HepG2 (cell line): ENCODE data around the gene GNA12. TPM values are rescaled to one million over a fixed set of nuclear protein-coding genes. Genes with fewer than 3 reads are reported as not detected.

Experiments
- ATAC-seq: fragments of 200-7000 bp; cut with Tn5 transposase; 3 replicates; pipeline ENCODE4 v1.9.1; 2020; ENCODE audit warnings: mild to moderate bottlenecking, moderate library complexity
- BruUV-seq: library from RNA; stranded (reverse); fragments of 400-500 nt; replicated peaks from 2 replicates; lab custom pipeline; 2021; lab: Mats Ljungman, UMichigan
- CTCF ChIA-PET: fragments of 300-600 bp; formaldehyde crosslinking; extraction: SDS; loops from one replicate; lab custom pipeline; 2021; ENCODE audit warnings: low total read pairs, inconsistent platforms, low intra/inter-chr PET ratio; lab: Yijun Ruan, JAX
- POLR2A ChIA-PET: fragments of 350-600 bp; sonication (Branson Sonifier 250); formaldehyde crosslinking; loops from one replicate; lab custom pipeline; 2020; ENCODE audit warnings: antibody characterized with exemption, inconsistent platforms; lab: Yijun Ruan, JAX
- DNase-seq: peaks from one replicate; pipeline ENCODE4 v3.0.0-alpha.2; 2015; ENCODE audit warnings: low spot score
- FAIRE-seq: peaks from 3 replicates; lab custom pipeline; 2011; peaks lifted over from hg19 to GRCh38; lab: Jason Lieb, UNC
- H2AFZ ChIP-seq: one replicate; pipeline ENCODE4 v1.6.1; 2011; ENCODE audit warnings: low read length, inconsistent platforms
- H3K27ac ChIP-seq: fragments of 300-600 bp; 3 replicates; pipeline ENCODE4 v1.8.0; 2011; ENCODE audit warnings: mixed run types, mild to moderate bottlenecking, mixed read lengths, low read length, inconsistent platforms; ENCODE audit not compliant: insufficient read depth; ENCODE audit errors: extremely low read length
- H3K27me3 ChIP-seq, 2 experiments: fragments of 200-600 bp in 1 of 2; 2 replicates in 1 of 2; 3 replicates in 1 of 2; pipeline versions ENCODE4 v1.6.0 to v1.8.0; 2011; ENCODE audit warnings: low read length in 2 of 2, mild to moderate bottlenecking in 2 of 2, moderate library complexity in 2 of 2, inconsistent platforms in 1 of 2; ENCODE audit not compliant: insufficient read depth in 2 of 2, control insufficient read depth in 1 of 2
- H3K36me3 ChIP-seq, 2 experiments: fragments of 200-600 bp in 1 of 2; replicated peaks in 1 of 2; 2 replicates in 1 of 2; 3 replicates in 1 of 2; pipeline versions ENCODE4 v1.5.1 to v1.8.0; 2011; ENCODE audit warnings: low read length in 2 of 2, inconsistent platforms in 1 of 2; ENCODE audit not compliant: insufficient read depth in 2 of 2, control insufficient read depth in 1 of 2
- H3K4me1 ChIP-seq: 2 replicates; pipeline ENCODE4 v1.5.1; 2012; ENCODE audit warnings: low read length, inconsistent platforms; ENCODE audit not compliant: insufficient read depth
- H3K4me2 ChIP-seq: 2 replicates; pipeline ENCODE4 v1.6.0; 2011; ENCODE audit warnings: low read depth, low read length, inconsistent platforms
- H3K4me3 ChIP-seq, 3 experiments: fragments of 200-600 bp in 1 of 3; sonication (generic), shearing (Covaris generic) in 1 of 3; replicated peaks in 1 of 3; 2 replicates each; pipeline ENCODE4 v1.5.1; 2011 to 2016; ENCODE audit warnings: low read length in 3 of 3, inconsistent platforms in 2 of 3, low read depth in 2 of 3, mild to moderate bottlenecking in 2 of 3, control low read depth in 1 of 3, mixed read lengths in 1 of 3; ENCODE audit not compliant: insufficient read depth in 1 of 3
- H3K79me2 ChIP-seq: one replicate; pipeline ENCODE4 v1.6.1; 2011; ENCODE audit warnings: low read length, inconsistent platforms; ENCODE audit not compliant: insufficient read depth
- H3K9ac ChIP-seq: 2 replicates; pipeline ENCODE4 v1.6.0; 2011; ENCODE audit warnings: mild to moderate bottlenecking, low read depth, low read length, inconsistent platforms; ENCODE audit not compliant: insufficient read depth
- H3K9me3 ChIP-seq: 2 replicates; pipeline ENCODE4 v1.5.1; 2012; ENCODE audit warnings: mild to moderate bottlenecking, low read length
- H4K20me1 ChIP-seq: 2 replicates; pipeline ENCODE4 v1.6.0; 2011; ENCODE audit warnings: inconsistent platforms, mild to moderate bottlenecking, low read length, moderate library complexity; ENCODE audit not compliant: insufficient read depth
- CERS6 ChIP-seq: sonication (generic); formaldehyde crosslinking; IDR thresholded peaks from 2 replicates; pipeline ENCODE4 v1.5.0; 2020; ENCODE audit warnings: missing genetic modification reagents
- FOXA3 ChIP-seq: IDR thresholded peaks from 2 replicates; pipeline ENCODE4 v1.6.1; 2016; ENCODE audit warnings: missing genetic modification reagents, missing compliant biosample characterization
- GTF3A ChIP-seq: sonication (generic); formaldehyde crosslinking; conservative IDR thresholded peaks from 2 replicates; pipeline ENCODE4 v1.4.0; 2020; ENCODE audit warnings: mild to moderate bottlenecking, missing genetic modification reagents
- PHF20 ChIP-seq: sonication (generic); formaldehyde crosslinking; IDR thresholded peaks from 2 replicates; pipeline ENCODE4 v1.5.0; 2020; ENCODE audit warnings: mild to moderate bottlenecking, missing genetic modification reagents
- POGZ ChIP-seq: sonication (generic); formaldehyde crosslinking; IDR thresholded peaks from 2 replicates; pipeline ENCODE4 v1.4.0; 2020; ENCODE audit warnings: mild to moderate bottlenecking, missing genetic modification reagents
- PRDM10 ChIP-seq: sonication (generic); formaldehyde crosslinking; IDR thresholded peaks from 2 replicates; pipeline ENCODE4 v1.4.0; 2020; ENCODE audit warnings: low read depth, missing genetic modification reagents
- SP4 ChIP-seq: sonication (generic); formaldehyde crosslinking; IDR thresholded peaks from 2 replicates; pipeline ENCODE4 v1.8.1; 2023; ENCODE audit warnings: mild to moderate bottlenecking, missing genetic modification reagents
- THAP11 ChIP-seq: IDR thresholded peaks from 2 replicates; pipeline ENCODE4 v1.6.1; 2016; ENCODE audit warnings: missing biosample characterization, missing genetic modification reagents
- ZFY ChIP-seq: sonication (generic); formaldehyde crosslinking; IDR thresholded peaks from 2 replicates; pipeline ENCODE4 v1.4.0; 2020; ENCODE audit warnings: missing genetic modification reagents
- ZKSCAN8 ChIP-seq: IDR thresholded peaks from 2 replicates; pipeline ENCODE4 v1.6.1; 2016; ENCODE audit warnings: borderline replicate concordance, missing genetic modification reagents, missing compliant biosample characterization
- ZNF263 ChIP-seq: sonication (generic); formaldehyde crosslinking; IDR thresholded peaks from 2 replicates; pipeline ENCODE4 v1.4.0; 2020; ENCODE audit warnings: missing genetic modification reagents
- ZNF382 ChIP-seq: sonication (generic); formaldehyde crosslinking; IDR thresholded peaks from 2 replicates; pipeline ENCODE4 v1.5.0; 2020; ENCODE audit warnings: missing genetic modification reagents, mild to moderate bottlenecking, borderline replicate concordance
- ZNF564 ChIP-seq: sonication (generic); formaldehyde crosslinking; IDR thresholded peaks from 2 replicates; pipeline ENCODE4 v1.8.1; 2023; ENCODE audit warnings: mild to moderate bottlenecking, missing genetic modification reagents
- ZNF768 ChIP-seq: sonication (generic); formaldehyde crosslinking; IDR thresholded peaks from 2 replicates; pipeline ENCODE4 v1.4.0; 2020; ENCODE audit warnings: missing genetic modification reagents
- ZNF816 ChIP-seq: sonication (generic); formaldehyde crosslinking; IDR thresholded peaks from 2 replicates; pipeline ENCODE4 v1.8.0; 2022; ENCODE audit warnings: missing genetic modification reagents, mild to moderate bottlenecking, borderline replicate concordance
- WGBS: methylation state at CpG from one replicate; pipeline ENCODE4 v1.1.6; 2017; ENCODE audit warnings: low lambda C conversion rate; 5-methylcytosine and 5-hydroxymethylcytosine counted together
- in situ Hi-C: cut with HindIII; loops from 2 replicates; pipeline ENCODE4 v1.10.0; 2017; ENCODE audit warnings: low pct_unique_long_range_greater_than_20kb; ENCODE audit not compliant: extremely low pct_ligation_motif_present
- intact Hi-C: fragments of 100-400 bp; cut with micrococcal nuclease; formaldehyde crosslinking; loops from one replicate; pipeline ENCODE4 v1.10.0; 2022; ENCODE audit not compliant: unreplicated experiment
- polyA plus RNA-seq, 8 experiments: library from polyadenylated mRNA; depleted of rRNA in 3 of 8; stranded (reverse) in 7 of 8; unstranded in 1 of 8; fragments of >200 nt; fragmentation: Illumina TruSeq in 4 of 8; extraction: Trizol in 4 of 8; gene quantifications; 2 replicates each; pipeline versions ENCODE4 v1.2.1 to v1.2.3, GENCODE V29; 2011 to 2016; ENCODE audit warnings: low read depth in 4 of 8, missing spikeins in 1 of 8, mixed read lengths in 1 of 8; ENCODE audit not compliant: insufficient read depth in 1 of 8
- total RNA-seq, 5 experiments: library from RNA; depleted of rRNA; stranded (reverse); fragments of >200 nt; fragmentation: Illumina TruSeq; extraction: Trizol; gene quantifications; 2 replicates each; pipeline ENCODE4 v1.2.3, GENCODE V29; 2016; ENCODE audit warnings: low read depth in 1 of 5
- TF ChIP-seq, protein P1 (sequence below): sonication (generic); formaldehyde crosslinking; IDR thresholded peaks from 2 replicates; pipeline ENCODE4 v1.9.0; 2021; ENCODE audit warnings: missing genetic modification reagents, borderline replicate concordance
- TF ChIP-seq, protein P2 (sequence below): sonication (generic); formaldehyde crosslinking; IDR thresholded peaks from 2 replicates; pipeline ENCODE4 v1.8.0; 2022; ENCODE audit warnings: mild to moderate bottlenecking, missing genetic modification reagents; ENCODE audit not compliant: insufficient replicate concordance

GNA12 gene
- total and polyA plus RNA-seq, 2 of the 13 experiments (the other 11 are each of a cell fraction or from before 2014, with no cell fraction given): 16.2 to 50.9 TPM

- H3K36me3 ChIP-seq: no peaks in the 10 kb centered on the region
- no peak overlapping the region for H3K4me2 ChIP-seq
- H3K27me3 ChIP-seq: peaks cover 1 to 10% of the 10 kb centered on the region in 2 experiments; a peak in 4 of 5 replicates
- no peaks in the 10 kb centered on the region for H4K20me1 ChIP-seq
- WGBS: 66% methylated on average over 7 of the region's 10 CpGs
- no peak overlapping the region for H3K4me3 ChIP-seq
- BruUV-seq: no TSS peak
- H3K79me2 ChIP-seq: no peaks in the 10 kb centered on the region
- ATAC-seq (no peak), FAIRE-seq (no peak), DNase-seq (no peak)
- ChIA-PET CTCF (no interaction called here), POLR2A (no interaction called here)
- H2AFZ ChIP-seq: no peak overlapping the region
- in situ Hi-C loops (no loop called here), intact Hi-C loops (no loop called here)
- peaks cover 10% of the 10 kb centered on the region; the same call in 1 of the 2 replicates for H3K4me1 ChIP-seq
- H3K9me3 ChIP-seq: no peaks in the 10 kb centered on the region
- no peak overlapping the region for H3K27ac ChIP-seq
- no peak overlapping the region for H3K9ac ChIP-seq
- TF ChIP-seq PHF20 (CRISPR knock-in tag) (no peak), PRDM10 (CRISPR knock-in tag) (no peak), THAP11 (CRISPR knock-in tag) (no peak), ZNF382 (CRISPR knock-in tag) (no peak), ZNF564 (CRISPR knock-in tag) (no peak), ZNF263 (CRISPR knock-in tag) (no peak), ZKSCAN8 (no peak), ZFY (no peak), POGZ (CRISPR knock-in tag) (no peak), SP4 (CRISPR knock-in tag) (no peak), ZNF816 (CRISPR knock-in tag) (no peak), GTF3A (CRISPR knock-in tag) (no peak), FOXA3 (CRISPR knock-in tag) (no peak), ZNF768 (CRISPR knock-in tag) (no peak), CERS6 (CRISPR knock-in tag) (no peak)
- TF ChIP-seq, protein P1, sequence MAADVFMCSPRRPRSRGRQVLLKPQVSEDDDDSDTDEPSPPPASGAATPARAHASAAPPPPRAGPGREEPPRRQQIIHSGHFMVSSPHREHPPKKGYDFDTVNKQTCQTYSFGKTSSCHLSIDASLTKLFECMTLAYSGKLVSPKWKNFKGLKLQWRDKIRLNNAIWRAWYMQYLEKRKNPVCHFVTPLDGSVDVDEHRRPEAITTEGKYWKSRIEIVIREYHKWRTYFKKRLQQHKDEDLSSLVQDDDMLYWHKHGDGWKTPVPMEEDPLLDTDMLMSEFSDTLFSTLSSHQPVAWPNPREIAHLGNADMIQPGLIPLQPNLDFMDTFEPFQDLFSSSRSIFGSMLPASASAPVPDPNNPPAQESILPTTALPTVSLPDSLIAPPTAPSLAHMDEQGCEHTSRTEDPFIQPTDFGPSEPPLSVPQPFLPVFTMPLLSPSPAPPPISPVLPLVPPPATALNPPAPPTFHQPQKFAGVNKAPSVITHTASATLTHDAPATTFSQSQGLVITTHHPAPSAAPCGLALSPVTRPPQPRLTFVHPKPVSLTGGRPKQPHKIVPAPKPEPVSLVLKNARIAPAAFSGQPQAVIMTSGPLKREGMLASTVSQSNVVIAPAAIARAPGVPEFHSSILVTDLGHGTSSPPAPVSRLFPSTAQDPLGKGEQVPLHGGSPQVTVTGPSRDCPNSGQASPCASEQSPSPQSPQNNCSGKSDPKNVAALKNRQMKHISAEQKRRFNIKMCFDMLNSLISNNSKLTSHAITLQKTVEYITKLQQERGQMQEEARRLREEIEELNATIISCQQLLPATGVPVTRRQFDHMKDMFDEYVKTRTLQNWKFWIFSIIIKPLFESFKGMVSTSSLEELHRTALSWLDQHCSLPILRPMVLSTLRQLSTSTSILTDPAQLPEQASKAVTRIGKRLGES (CRISPR knock-in tag): no peak
- TF ChIP-seq, protein P2, sequence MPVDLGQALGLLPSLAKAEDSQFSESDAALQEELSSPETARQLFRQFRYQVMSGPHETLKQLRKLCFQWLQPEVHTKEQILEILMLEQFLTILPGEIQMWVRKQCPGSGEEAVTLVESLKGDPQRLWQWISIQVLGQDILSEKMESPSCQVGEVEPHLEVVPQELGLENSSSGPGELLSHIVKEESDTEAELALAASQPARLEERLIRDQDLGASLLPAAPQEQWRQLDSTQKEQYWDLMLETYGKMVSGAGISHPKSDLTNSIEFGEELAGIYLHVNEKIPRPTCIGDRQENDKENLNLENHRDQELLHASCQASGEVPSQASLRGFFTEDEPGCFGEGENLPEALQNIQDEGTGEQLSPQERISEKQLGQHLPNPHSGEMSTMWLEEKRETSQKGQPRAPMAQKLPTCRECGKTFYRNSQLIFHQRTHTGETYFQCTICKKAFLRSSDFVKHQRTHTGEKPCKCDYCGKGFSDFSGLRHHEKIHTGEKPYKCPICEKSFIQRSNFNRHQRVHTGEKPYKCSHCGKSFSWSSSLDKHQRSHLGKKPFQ (CRISPR knock-in tag): no peak
These were observed 29.0 kb upstream of the GNA12 start for GRCh38 chr7:2873146-2873545.
